DLD1 (cell line): Measurements from ENCODE around the gene PPOX.

Source experiments
- in situ Hi-C: cut with HindIII; loops from 2 replicates; pipeline ENCODE4 v1.10.0; 2017; ENCODE audit warnings: low sequenced_read_pairs

PPOX gene

DNA sequence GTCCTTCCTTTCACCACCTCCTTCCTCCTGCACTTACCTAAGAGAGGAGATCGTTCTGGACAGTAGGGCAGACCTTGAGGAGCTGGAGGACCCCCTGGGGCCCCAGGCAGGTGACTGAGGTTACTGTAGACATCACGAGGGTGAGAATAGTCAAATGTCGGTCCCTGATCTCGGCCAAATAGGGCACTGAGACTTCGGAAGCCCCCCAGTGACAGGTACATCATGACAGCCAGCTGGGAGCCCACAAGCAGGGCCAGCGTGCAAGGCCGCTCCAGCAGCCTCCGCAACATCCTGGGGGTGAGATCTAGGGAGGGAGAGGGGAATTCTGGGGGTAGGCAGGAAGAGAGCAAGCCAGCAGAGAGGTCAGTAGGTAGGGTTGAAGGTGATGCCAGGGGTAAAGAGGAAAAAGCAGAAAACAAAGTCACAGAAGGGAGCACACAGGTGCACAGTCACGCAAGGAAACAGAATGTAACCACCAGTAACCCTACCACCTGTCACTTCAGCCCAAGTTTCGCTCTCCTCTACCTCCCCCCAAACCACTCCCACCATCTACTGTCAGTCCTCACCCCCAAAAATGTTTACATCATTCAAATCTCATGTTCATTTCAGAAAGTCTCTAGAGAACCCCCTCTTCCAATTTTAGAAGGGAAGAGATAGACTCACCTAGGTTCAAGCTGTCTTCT, 9.7 kb downstream of the PPOX start:
- in situ Hi-C loops, result no loop called here

DNA sequence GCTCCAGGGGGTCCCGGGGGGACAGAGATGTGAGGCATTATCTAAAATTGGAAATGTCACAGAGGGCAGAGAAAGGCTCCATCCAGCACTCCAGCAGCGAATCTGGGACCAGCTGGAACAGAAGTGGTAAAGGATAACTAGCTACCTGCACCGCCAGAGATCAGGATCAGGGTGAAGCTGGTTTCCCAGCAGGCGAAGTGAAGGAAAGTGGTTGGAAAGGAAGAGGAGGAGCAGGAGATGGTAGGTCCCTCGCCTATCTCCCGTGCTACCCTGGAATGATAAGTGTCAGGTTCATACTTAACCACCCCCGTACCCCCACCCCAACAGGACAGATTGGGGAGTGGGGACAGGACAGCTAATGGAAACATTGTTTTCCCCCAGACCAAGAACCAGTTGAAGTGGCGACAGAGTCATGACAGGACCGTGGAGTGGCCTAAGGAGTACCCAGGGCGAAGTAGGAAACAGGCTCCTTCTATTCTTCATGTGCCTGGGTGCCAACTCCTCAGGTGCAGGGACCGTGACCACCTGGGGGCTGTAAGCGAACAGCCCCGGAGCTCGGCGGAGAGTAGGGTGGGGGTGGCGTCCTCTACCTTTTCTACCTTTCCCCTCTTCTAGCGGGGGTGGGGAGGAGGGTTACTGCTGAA, 10.4 kb downstream of the PPOX start:
- in situ Hi-C loops, result no loop called here

- in situ Hi-C loops, result no loop called here
These were observed 11.1 kb downstream of the PPOX start, which contains the start of gene B4GALT3 for GRCh38 chr1:161177112-161177935. TSS of gene B4GALT3 (minus strand) at chr1:161177507. CDS start at chr1:161176060, 1,447 bp downstream.

DNA sequence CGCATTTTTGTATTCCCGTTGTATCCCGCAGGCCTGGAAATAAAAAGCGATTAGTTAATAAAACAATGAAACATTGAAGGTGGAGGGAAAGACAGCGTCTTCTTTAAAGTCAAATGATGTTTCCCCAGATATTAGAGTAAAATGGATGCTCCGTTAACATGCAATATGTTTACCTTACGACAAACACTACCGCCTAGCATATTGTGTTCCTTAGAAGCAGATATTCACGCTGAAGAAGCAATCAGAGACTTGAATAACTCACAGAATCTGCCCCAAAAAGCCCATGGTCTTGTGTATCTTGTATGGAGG, 11.7 kb downstream of the PPOX start:
- in situ Hi-C loops, result no loop called here

- in situ Hi-C loops, result no loop called here
These were observed 13.5 kb downstream of the PPOX start for GRCh38 chr1:161179698-161180097.

- in situ Hi-C loops, result no loop called here
These were observed 14.4 kb downstream of the PPOX start for GRCh38 chr1:161180639-161181038.

- in situ Hi-C loops, result no loop called here
These were observed 16.0 kb downstream of the PPOX start for GRCh38 chr1:161182214-161182613.

DNA sequence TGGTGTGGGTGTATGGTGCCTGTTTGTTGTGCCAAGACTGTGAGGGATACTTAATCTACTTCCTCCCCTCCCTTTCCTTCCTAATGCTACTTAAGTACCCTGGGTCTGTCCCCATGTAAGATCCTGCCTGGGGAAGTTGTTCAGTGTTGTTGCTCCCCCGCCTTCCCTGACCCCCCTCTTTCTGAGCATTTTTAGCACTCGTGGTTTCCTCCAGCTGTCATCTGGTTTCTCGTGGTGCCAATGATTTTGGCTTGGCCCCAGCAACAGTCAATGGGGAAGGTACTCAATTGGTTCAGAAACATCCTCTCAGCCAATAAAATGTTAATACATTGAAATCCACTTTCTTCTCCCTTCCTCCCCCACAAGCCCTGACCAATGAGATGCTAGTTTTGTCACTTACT, 19.1 kb downstream of the PPOX start:
- in situ Hi-C loops, result no loop called here

DNA sequence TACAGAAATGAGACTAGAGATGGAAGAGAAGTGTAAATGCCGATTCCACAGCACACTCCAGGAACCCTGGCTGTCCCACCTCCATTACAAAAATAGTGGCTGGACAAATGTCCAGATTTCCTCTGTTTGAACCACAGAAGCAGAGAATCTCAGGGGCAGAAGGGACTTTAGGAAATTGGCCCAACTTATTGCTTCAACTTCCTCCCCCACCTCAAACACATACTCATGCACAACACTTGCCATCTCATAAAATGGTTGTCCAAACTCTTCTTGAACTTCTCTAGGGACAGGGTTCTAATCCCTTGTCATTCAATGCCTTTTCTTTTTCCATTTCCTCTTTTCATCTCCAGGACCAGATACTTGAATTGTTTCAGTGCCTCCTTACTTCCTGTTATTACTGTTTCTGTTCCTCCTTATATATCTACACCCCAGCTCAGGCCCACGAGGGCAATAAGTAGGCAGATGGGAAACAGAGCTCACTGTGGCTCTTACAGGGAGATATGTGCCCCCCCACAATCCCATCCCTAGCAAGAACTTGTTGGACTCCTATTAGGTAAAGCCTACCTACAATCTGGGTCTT, 19.6 kb downstream of the PPOX start:
- in situ Hi-C loops, result no loop called here

DNA sequence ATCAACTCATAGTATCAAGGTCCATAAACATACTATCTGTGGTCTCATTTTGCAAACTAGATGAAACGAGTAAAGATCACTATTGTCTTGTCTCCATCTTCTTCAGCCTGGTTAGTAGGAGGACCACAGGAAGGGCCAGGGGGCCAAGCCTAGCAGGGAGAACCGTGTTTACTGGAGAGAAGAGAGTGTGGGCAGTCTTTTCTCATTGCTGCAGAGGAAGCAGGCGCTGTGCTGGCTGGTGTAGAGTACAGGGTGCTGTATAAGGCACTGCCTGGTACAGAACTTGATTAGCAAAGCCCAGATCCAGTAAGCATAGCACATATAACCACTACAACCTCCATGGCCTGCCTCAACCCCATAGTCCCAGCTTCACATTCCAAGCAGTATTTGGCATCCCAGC, 21.1 kb downstream of the PPOX start:
- in situ Hi-C loops, result no loop called here

GRCh38 chr1:161188381-161188780, 22.2 kb downstream of the PPOX start:
- in situ Hi-C loops, result no loop called here

DNA sequence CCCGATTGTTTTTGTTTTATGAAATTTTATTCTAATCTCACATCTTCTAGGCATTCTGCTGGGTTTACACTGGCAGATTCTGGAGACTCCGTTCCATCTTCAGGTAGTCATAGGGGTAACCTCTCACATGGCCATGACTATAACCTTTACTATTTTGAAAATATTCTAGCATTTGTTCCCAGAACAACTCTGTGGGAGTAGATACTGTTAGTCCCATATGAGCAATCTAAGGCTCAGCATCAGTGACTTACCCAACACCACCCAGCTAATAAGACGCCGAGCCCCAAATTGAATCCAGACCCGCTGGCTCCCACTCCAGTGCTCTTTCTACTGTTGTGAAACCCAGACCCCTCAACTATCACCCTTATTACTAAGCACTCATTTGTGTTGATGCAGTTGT, 22.8 kb downstream of the PPOX start:
- in situ Hi-C loops, result no loop called here

- in situ Hi-C loops, result no loop called here
These were observed 24.8 kb downstream of the PPOX start for GRCh38 chr1:161190962-161191521.

DNA sequence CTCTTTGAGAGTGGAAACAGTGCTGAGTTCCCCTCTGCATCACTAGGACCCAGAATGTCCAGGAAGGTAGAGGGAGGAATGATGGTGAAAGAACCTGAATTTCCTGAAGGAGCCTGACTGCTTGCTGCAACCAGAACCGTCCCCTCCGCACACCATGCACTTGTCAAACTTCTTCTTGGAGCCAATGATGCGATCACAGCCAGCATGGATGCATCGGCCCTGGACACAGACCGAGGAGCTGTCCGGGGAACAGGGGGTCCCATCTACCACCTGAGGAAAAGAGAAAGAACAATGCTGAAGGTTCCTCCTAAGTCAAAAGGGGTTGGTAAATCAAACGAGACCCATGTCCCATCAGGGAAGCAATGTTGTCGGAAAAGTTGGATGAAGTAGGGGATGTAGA, 25.7 kb downstream of the PPOX start:
- in situ Hi-C loops, result no loop called here

- in situ Hi-C loops, result no loop called here
These were observed 26.5 kb downstream of the PPOX start for GRCh38 chr1:161192476-161193465.

GRCh38 chr1:161193561-161194235, 27.5 kb downstream of the PPOX start:
- in situ Hi-C loops, result no loop called here

- in situ Hi-C loops, result no loop called here
These were observed 28.9 kb downstream of the PPOX start for GRCh38 chr1:161195171-161195570.

- in situ Hi-C loops, result no loop called here
These were observed 29.9 kb downstream of the PPOX start for GRCh38 chr1:161196111-161196510.
